ENCODE data around the gene HOMER2. TPM values are rescaled to one million over a fixed set of nuclear protein-coding genes. Genes with fewer than 3 reads are reported as not detected.

The HOMER2 gene
- total RNA-seq, 2 donors from 2014 or later, result 1.8 to 4.9 TPM

GRCh38 chr15:82931221-82931620, 21.3 kb downstream of the HOMER2 start:
- Histone ChIP-seq H3K4me3 (no peak overlapping the region), H3K4me1 (ENCODE audit: control insufficient read depth in 1 of 2, low read depth in 2 of 2) (no peaks in the 10 kb centered on the region), H3K9me3 (no peaks in the 10 kb centered on the region), H3K27ac (no peak overlapping the region), H3K36me3 (no peaks in the 10 kb centered on the region), H3K27me3 (replicated peaks; ENCODE audit: insufficient read depth) (no peaks in the 10 kb centered on the region)
- no peak for ATAC-seq (ENCODE audit: insufficient number of reproducible peaks, low FRiP score, low read depth)
- no peak for DNase-seq (ENCODE audit: low spot score)
- TF ChIP-seq, protein P1, sequence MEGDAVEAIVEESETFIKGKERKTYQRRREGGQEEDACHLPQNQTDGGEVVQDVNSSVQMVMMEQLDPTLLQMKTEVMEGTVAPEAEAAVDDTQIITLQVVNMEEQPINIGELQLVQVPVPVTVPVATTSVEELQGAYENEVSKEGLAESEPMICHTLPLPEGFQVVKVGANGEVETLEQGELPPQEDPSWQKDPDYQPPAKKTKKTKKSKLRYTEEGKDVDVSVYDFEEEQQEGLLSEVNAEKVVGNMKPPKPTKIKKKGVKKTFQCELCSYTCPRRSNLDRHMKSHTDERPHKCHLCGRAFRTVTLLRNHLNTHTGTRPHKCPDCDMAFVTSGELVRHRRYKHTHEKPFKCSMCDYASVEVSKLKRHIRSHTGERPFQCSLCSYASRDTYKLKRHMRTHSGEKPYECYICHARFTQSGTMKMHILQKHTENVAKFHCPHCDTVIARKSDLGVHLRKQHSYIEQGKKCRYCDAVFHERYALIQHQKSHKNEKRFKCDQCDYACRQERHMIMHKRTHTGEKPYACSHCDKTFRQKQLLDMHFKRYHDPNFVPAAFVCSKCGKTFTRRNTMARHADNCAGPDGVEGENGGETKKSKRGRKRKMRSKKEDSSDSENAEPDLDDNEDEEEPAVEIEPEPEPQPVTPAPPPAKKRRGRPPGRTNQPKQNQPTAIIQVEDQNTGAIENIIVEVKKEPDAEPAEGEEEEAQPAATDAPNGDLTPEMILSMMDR (IDR thresholded peaks at IDR 0.05), result no peak

DNA sequence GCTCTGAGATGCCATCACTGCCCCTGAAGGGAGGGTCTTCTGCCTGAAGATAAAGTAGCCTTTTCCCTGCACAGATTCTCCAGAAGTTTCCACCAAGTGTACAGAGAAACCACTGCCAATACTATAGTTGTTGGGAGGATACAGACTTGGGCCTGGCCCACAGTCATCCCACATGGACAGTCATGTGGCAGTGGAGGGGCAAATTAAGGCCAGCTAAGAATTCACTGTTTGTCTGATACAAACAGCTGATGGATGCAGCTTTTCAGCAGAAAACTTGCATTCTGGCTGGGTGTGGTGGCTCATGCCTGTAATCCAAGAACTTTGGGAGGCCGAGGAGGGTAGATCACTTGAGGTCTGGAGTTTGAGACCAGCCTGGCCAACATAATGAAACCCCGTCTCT, 22.1 kb downstream of the HOMER2 start:
- Histone ChIP-seq H3K27me3 (replicated peaks; ENCODE audit: insufficient read depth) (no peaks in the 10 kb centered on the region), H3K4me1 (ENCODE audit: control insufficient read depth in 1 of 2, low read depth in 2 of 2) (no peaks in the 10 kb centered on the region), H3K27ac (no peak overlapping the region), H3K9me3 (no peaks in the 10 kb centered on the region), H3K36me3 (no peaks in the 10 kb centered on the region), H3K4me3 (no peak overlapping the region)
- TF ChIP-seq, protein P1 (IDR thresholded peaks at IDR 0.05), result no peak
- no peak for ATAC-seq (ENCODE audit: insufficient number of reproducible peaks, low FRiP score, low read depth)
- DNase-seq (ENCODE audit: low spot score), result no peak

GRCh38 chr15:82928711-82929110, 23.8 kb downstream of the HOMER2 start:
- no peak for ATAC-seq (ENCODE audit: insufficient number of reproducible peaks, low FRiP score, low read depth)
- H3K27me3 ChIP-seq (replicated peaks; ENCODE audit: insufficient read depth), result no peaks in the 10 kb centered on the region
- DNase-seq (ENCODE audit: low spot score), result no peak
- TF ChIP-seq, protein P1 (IDR thresholded peaks at IDR 0.05), result no peak
- no peaks in the 10 kb centered on the region for H3K4me1 ChIP-seq (ENCODE audit: control insufficient read depth in 1 of 2, low read depth in 2 of 2)
- H3K4me3 ChIP-seq, result no peak overlapping the region
- no peak overlapping the region for H3K27ac ChIP-seq
- no peaks in the 10 kb centered on the region for H3K9me3 ChIP-seq
- H3K36me3 ChIP-seq, result no peaks in the 10 kb centered on the region

DNA sequence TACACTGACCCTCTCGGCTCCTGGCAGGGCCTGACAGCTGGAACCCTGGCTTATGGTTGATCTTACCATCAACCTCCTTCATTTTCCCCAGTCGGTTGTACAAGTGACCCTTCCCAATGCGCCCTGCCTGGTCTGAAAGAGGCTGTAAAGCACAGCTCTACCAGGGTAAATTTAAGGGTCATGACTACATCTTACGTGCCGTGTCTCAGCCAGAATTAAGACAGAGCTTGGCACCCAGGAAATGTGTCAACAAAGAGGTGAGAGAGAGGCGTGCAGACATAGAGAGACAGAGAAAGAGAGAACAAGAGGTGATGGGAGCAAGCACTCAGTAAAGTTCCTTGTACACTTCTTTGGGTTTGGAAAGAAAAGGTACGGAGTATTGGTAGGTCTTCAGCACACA, 28.8 kb downstream of the HOMER2 start:
- Histone ChIP-seq H3K9me3 (no peaks in the 10 kb centered on the region), H3K4me3 (no peak overlapping the region), H3K4me1 (ENCODE audit: control insufficient read depth in 1 of 2, low read depth in 2 of 2) (peaks cover 4 to 15% of the 10 kb centered on the region in 2 donors), H3K36me3 (no peaks in the 10 kb centered on the region), H3K27me3 (replicated peaks; ENCODE audit: insufficient read depth) (no peaks in the 10 kb centered on the region), H3K27ac (no peak overlapping the region)
- no peak for DNase-seq (ENCODE audit: low spot score)
- no peak for ATAC-seq (ENCODE audit: insufficient number of reproducible peaks, low FRiP score, low read depth)
- TF ChIP-seq, protein P1 (IDR thresholded peaks at IDR 0.05), result no peak

DNA sequence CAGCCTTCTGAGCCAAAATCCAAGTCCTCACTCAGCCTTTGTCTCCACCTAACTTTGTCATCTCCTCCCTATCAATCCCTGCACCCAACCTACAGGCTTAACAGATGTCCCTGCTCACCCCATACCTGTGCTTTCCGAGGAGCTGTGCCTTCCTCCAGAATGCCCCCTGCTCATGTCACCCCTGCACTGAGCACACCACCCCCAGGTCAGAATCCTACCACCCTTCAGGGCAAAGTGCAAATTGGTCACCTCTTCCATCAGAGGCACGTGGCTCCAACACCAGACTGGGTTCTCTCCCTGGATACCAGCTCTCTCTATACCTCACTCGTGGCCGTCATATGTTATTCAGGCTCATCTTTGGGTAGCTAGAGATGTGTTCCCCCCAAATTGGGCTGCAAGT, 29.8 kb downstream of the HOMER2 start:
- Histone ChIP-seq H3K4me1 (ENCODE audit: control insufficient read depth in 1 of 2, low read depth in 2 of 2) (peaks cover 4 to 16% of the 10 kb centered on the region in 2 donors), H3K36me3 (no peaks in the 10 kb centered on the region), H3K27ac (no peak overlapping the region), H3K9me3 (no peaks in the 10 kb centered on the region), H3K4me3 (no peak overlapping the region), H3K27me3 (replicated peaks; ENCODE audit: insufficient read depth) (no peaks in the 10 kb centered on the region)
- DNase-seq (ENCODE audit: low spot score) (no peak), ATAC-seq (ENCODE audit: insufficient number of reproducible peaks, low FRiP score, low read depth) (no peak)
- TF ChIP-seq, protein P1 (IDR thresholded peaks at IDR 0.05), result no peak
